Measurements from ENCODE around the gene ELANE. TPM values are rescaled to one million over a fixed set of nuclear protein-coding genes. Genes with fewer than 3 reads are reported as not detected.

The ELANE gene
- total RNA-seq, 6 experiments from 2014 or later: 0.21 TPM; not detected in 5

- Mint-ChIP-seq H3K4me3 (no peak overlapping the region), H3K9me3 (peaks cover 8% of the 10 kb centered on the region), H3K27ac (no peak overlapping the region), H3K4me1 (ENCODE audit: low read depth) (no peaks in the 10 kb centered on the region), H3K27me3 (ENCODE audit: insufficient read depth) (peaks cover 29% of the 10 kb centered on the region), H3K36me3 (ENCODE audit: low read depth) (peaks cover 39% of the 10 kb centered on the region)
- no peak for TF ChIP-seq CTCF (IDR thresholded peaks at IDR 0.05)
- DNase-seq: no peak
Observed at GRCh38 chr19:810077-810855, 41.8 kb upstream of the ELANE start.

- Mint-ChIP-seq H3K36me3 (ENCODE audit: low read depth) (peaks cover 43% of the 10 kb centered on the region), H3K4me1 (ENCODE audit: low read depth) (no peaks in the 10 kb centered on the region), H3K27me3 (ENCODE audit: insufficient read depth) (peaks cover 31% of the 10 kb centered on the region), H3K9me3 (peaks cover 12% of the 10 kb centered on the region), H3K27ac (no peak overlapping the region), H3K4me3 (no peak overlapping the region)
- DNase-seq: no peak
- TF ChIP-seq CTCF (IDR thresholded peaks at IDR 0.05): no peak
Observed at GRCh38 chr19:810883-811489, 41.1 kb upstream of the ELANE start.

GRCh38 chr19:811506-812048, 40.5 kb upstream of the ELANE start:
- H3K4me3 Mint-ChIP-seq: no peak overlapping the region
- peaks cover 13% of the 10 kb centered on the region for H3K9me3 Mint-ChIP-seq
- peaks cover 48% of the 10 kb centered on the region for H3K36me3 Mint-ChIP-seq (ENCODE audit: low read depth)
- H3K27ac Mint-ChIP-seq: no peak overlapping the region
- peaks cover 33% of the 10 kb centered on the region for H3K27me3 Mint-ChIP-seq (ENCODE audit: insufficient read depth)
- no peak for DNase-seq
- TF ChIP-seq CTCF (IDR thresholded peaks at IDR 0.05): no peak
- no peaks in the 10 kb centered on the region for H3K4me1 Mint-ChIP-seq (ENCODE audit: low read depth)

- no peak overlapping the region for H3K27ac Mint-ChIP-seq
- no peaks in the 10 kb centered on the region for H3K4me1 Mint-ChIP-seq (ENCODE audit: low read depth)
- TF ChIP-seq CTCF (IDR thresholded peaks at IDR 0.05): no peak
- DNase-seq: no peak
- H3K36me3 Mint-ChIP-seq (ENCODE audit: low read depth): peaks cover 50% of the 10 kb centered on the region
- peaks cover 13% of the 10 kb centered on the region for H3K9me3 Mint-ChIP-seq
- H3K4me3 Mint-ChIP-seq: no peak overlapping the region
- H3K27me3 Mint-ChIP-seq (ENCODE audit: insufficient read depth): peaks cover 31% of the 10 kb centered on the region
Observed at GRCh38 chr19:812049-812746, 39.9 kb upstream of the ELANE start.

- Mint-ChIP-seq H3K27ac (no peak overlapping the region), H3K27me3 (ENCODE audit: insufficient read depth) (peaks cover 30% of the 10 kb centered on the region), H3K9me3 (peaks cover 13% of the 10 kb centered on the region), H3K36me3 (ENCODE audit: low read depth) (peaks cover 45% of the 10 kb centered on the region), H3K4me3 (no peak overlapping the region), H3K4me1 (ENCODE audit: low read depth) (no peaks in the 10 kb centered on the region)
- TF ChIP-seq CTCF (IDR thresholded peaks at IDR 0.05): no peak
- DNase-seq: no peak
Observed at GRCh38 chr19:812747-813218, 39.3 kb upstream of the ELANE start.

Data from HFFc6 (cell line).